Keratinocyte (primary cell): ENCODE measurements around the gene FAM221A.

Source experiments
- CTCF ChIP-seq, 3 experiments: IDR thresholded peaks in 1 of 3; conservative IDR thresholded peaks in 1 of 3; optimal IDR thresholded peaks in 1 of 3; 2 replicates in 2 of 3; 3 replicates in 1 of 3; pipeline versions ENCODE3 to v1.5.1; 2011; ENCODE audit warnings: low read length in 3 of 3, mild to moderate bottlenecking in 3 of 3, moderate library complexity in 2 of 3, control low read depth in 1 of 3, inconsistent platforms in 1 of 3; ENCODE audit not compliant: insufficient read depth in 2 of 3; ENCODE audit errors: extremely low read depth in 1 of 3
- EZH2 ChIP-seq: IDR thresholded peaks from one replicate; pipeline ENCODE4 v1.6.1; 2012; ENCODE audit warnings: inconsistent platforms, mild to moderate bottlenecking, low read length, moderate library complexity

DNA sequence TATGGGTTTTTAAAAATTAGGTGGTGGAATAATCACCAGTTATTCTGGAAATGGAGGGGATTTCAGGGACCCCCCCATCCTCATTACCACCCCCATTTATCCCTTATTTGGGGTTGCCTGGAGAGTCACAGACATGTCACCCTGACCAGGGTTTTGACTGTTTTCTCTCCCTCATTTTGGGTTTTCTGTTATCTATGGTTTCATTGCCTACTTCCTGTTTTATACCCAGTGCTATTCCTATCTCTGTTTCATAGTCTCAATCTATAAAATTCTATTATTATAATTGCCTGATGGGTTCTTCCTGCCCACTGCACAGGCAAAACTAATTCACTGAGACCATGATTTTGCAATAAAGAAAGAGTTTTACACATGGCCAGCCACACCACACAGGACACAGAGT is 15.9 kb upstream of the FAM221A start:
- TF ChIP-seq CTCF (optimal IDR thresholded peaks at IDR 0.05 in 1 of 3, IDR thresholded peaks at IDR 0.05 in 1 of 3, conservative IDR thresholded peaks at IDR 0.05 in 1 of 3; ENCODE audit: extremely low read depth in 1 of 3, insufficient read depth in 2 of 3, low read length in 3 of 3) (no peak), EZH2 (no peak)
